HCT116 (cell line): Measurements from ENCODE around the gene HCN3. TPM values are rescaled to one million over a fixed set of nuclear protein-coding genes. Genes with fewer than 3 reads are reported as not detected.

ENCODE experiments used
- ATAC-seq: fragments of 200-7000 bp; cut with Tn5 transposase; 2 replicates; pipeline ENCODE4 v1.9.1; 2020; ENCODE audit warnings: mild to moderate bottlenecking, moderate library complexity
- BruUV-seq: library from RNA; stranded (reverse); fragments of 400-500 nt; replicated peaks from 2 replicates; lab custom pipeline; 2021; lab: Mats Ljungman, UMichigan
- CTCF ChIA-PET: fragments of 300-600 bp; sonication (Branson Sonifier 250); formaldehyde crosslinking; loops from one replicate; lab custom pipeline; 2021; ENCODE audit warnings: antibody characterized with exemption; lab: Charles Lee
- POLR2A ChIA-PET: fragments of 300-600, 350-600 bp; sonication (Branson Sonifier 250); formaldehyde crosslinking; loops from one replicate; lab custom pipeline; 2021; ENCODE audit warnings: antibody characterized with exemption; lab: Charles Lee
- RAD21 ChIA-PET, 2 experiments: fragments of 300-600 bp; sonication (Branson Sonifier 250); formaldehyde crosslinking; loops; one replicate each; lab custom pipeline; 2023; ENCODE audit warnings: low total read pairs in 2 of 2; ENCODE audit not compliant: uncharacterized antibody in 2 of 2, unreplicated experiment in 2 of 2, low non-redundant PET in 1 of 2; lab: Charles Lee
- DNase-seq: peaks from one replicate; pipeline ENCODE4 v3.0.0-alpha.2; 2010; ENCODE audit warnings: low read depth, low spot score
- H2AFZ ChIP-seq: fragments of 200-600 bp; shearing (Covaris generic), sonication (generic); 2 replicates; pipeline ENCODE4 v1.6.1; 2017; ENCODE audit warnings: low read depth, mixed run types, mixed read lengths, antibody characterized with exemption, low read length; ENCODE audit not compliant: poor library complexity, severe bottlenecking
- H3K27ac ChIP-seq: 2 replicates; pipeline ENCODE4 v1.5.1; 2012; ENCODE audit warnings: low read depth, low read length
- H3K27me3 ChIP-seq: fragments of 200-600 bp; sonication (generic); 2 replicates; pipeline ENCODE4 v1.6.1; 2016; ENCODE audit warnings: mixed run types, low read length, mixed read lengths; ENCODE audit not compliant: insufficient read depth
- H3K36me3 ChIP-seq, 2 experiments: fragments of 200-500 bp in 1 of 2; fragments of 200-600 bp in 1 of 2; sonication (Bioruptor generic) in 1 of 2; sonication (generic) in 1 of 2; 2 replicates each; pipeline versions ENCODE4 v1.5.1 to v1.6.1; 2014 to 2016; ENCODE audit warnings: low read length in 2 of 2, inconsistent platforms in 1 of 2, mixed read lengths in 1 of 2, mixed run types in 1 of 2; ENCODE audit not compliant: insufficient read depth in 2 of 2, control insufficient read depth in 1 of 2
- H3K4me1 ChIP-seq, 2 experiments: fragments of 200-600 bp in 1 of 2; sonication (generic) in 1 of 2; 2 replicates each; pipeline versions ENCODE4 v1.5.1 to v1.6.1; 2012 to 2017; ENCODE audit warnings: low read length in 2 of 2, inconsistent platforms in 1 of 2, mild to moderate bottlenecking in 1 of 2, mixed read lengths in 1 of 2, mixed run types in 1 of 2, moderate library complexity in 1 of 2; ENCODE audit not compliant: insufficient read depth in 2 of 2, control insufficient read depth in 1 of 2
- H3K4me2 ChIP-seq: fragments of 200-600 bp; sonication (generic); 2 replicates; pipeline ENCODE4 v1.6.1; 2017; ENCODE audit warnings: mixed run types, low read length, mixed read lengths
- H3K4me3 ChIP-seq, 2 experiments: fragments of 200-600 bp in 1 of 2; sonication (generic) in 1 of 2; replicated peaks in 1 of 2; 2 replicates each; pipeline ENCODE4 v1.5.1; 2011 to 2016; ENCODE audit warnings: low read length in 2 of 2, control low read depth in 1 of 2, low read depth in 1 of 2, mild to moderate bottlenecking in 1 of 2, mixed read lengths in 1 of 2, mixed run types in 1 of 2
- H3K79me2 ChIP-seq: fragments of 200-600 bp; sonication (generic); 2 replicates; pipeline ENCODE4 v1.6.1; 2017; ENCODE audit warnings: mild to moderate bottlenecking, mixed run types, low read length, moderate library complexity, mixed read lengths; ENCODE audit not compliant: insufficient read depth
- H3K9ac ChIP-seq: fragments of 200-600 bp; sonication (generic); 2 replicates; pipeline ENCODE4 v1.6.1; 2016; ENCODE audit warnings: low read length, mixed read lengths
- H3K9me2 ChIP-seq: fragments of 200-600 bp; sonication (generic), shearing (Covaris generic); 2 replicates; pipeline ENCODE4 v1.6.1; 2017; ENCODE audit warnings: mixed run types, mild to moderate bottlenecking, moderate library complexity; ENCODE audit not compliant: insufficient read depth
- H3K9me3 ChIP-seq, 2 experiments: fragments of 200-500 bp in 1 of 2; fragments of 200-600 bp in 1 of 2; sonication (Bioruptor generic) in 1 of 2; sonication (generic) in 1 of 2; 2 replicates each; pipeline ENCODE4 v1.6.1; 2014 to 2017; ENCODE audit warnings: low read length in 2 of 2, mixed read lengths in 2 of 2, inconsistent platforms in 1 of 2, low read depth in 1 of 2, mild to moderate bottlenecking in 1 of 2, mixed run types in 1 of 2, moderate library complexity in 1 of 2; ENCODE audit not compliant: control insufficient read depth in 1 of 2, insufficient read depth in 1 of 2
- H4K20me1 ChIP-seq: fragments of 200-600 bp; sonication (generic), shearing (Covaris generic); 2 replicates; pipeline ENCODE4 v1.6.1; 2017; ENCODE audit warnings: mixed run types, mild to moderate bottlenecking, moderate library complexity; ENCODE audit not compliant: insufficient read depth
- EGR1 ChIP-seq: IDR thresholded peaks from 2 replicates; pipeline ENCODE4 v1.6.1; 2012; ENCODE audit warnings: low read depth
- ELF1 ChIP-seq: IDR thresholded peaks from 2 replicates; pipeline ENCODE4 v1.6.1; 2012; ENCODE audit warnings: low read depth, borderline replicate concordance
- JUND ChIP-seq: IDR thresholded peaks from 2 replicates; pipeline ENCODE4 v1.6.1; 2012
- RAD21 ChIP-seq: IDR thresholded peaks from 2 replicates; pipeline ENCODE4 v1.6.1; 2012; ENCODE audit warnings: low read depth, mild to moderate bottlenecking
- SP1 ChIP-seq: IDR thresholded peaks from 2 replicates; pipeline ENCODE4 v1.6.1; 2012; ENCODE audit warnings: low read depth
- SRF ChIP-seq: IDR thresholded peaks from 2 replicates; pipeline ENCODE4 v1.6.1; 2012; ENCODE audit warnings: low read depth
- TCF7L2 ChIP-seq: IDR thresholded peaks from 2 replicates; pipeline ENCODE4 v1.7.0; 2011; ENCODE audit warnings: borderline replicate concordance, inconsistent platforms; ENCODE audit not compliant: insufficient read depth, insufficient read length; ENCODE audit errors: extremely low read depth
- YY1 ChIP-seq: IDR thresholded peaks from 2 replicates; pipeline ENCODE4 v1.6.1; 2011; ENCODE audit warnings: low read length, low read depth, moderate library complexity, mild to moderate bottlenecking; ENCODE audit not compliant: insufficient replicate concordance; ENCODE audit errors: extremely low read depth
- ZFX ChIP-seq: fragments of 450-650 bp; IDR thresholded peaks from 2 replicates; pipeline ENCODE4 v1.6.1; 2017
- ZNF274 ChIP-seq: fragments of 200-500 bp; sonication (Bioruptor generic); IDR thresholded peaks from 2 replicates; pipeline ENCODE4 v1.6.1; 2014; ENCODE audit warnings: mild to moderate bottlenecking, low read depth, low read length, inconsistent platforms
- intact Hi-C: fragments of 100-400 bp; cut with micrococcal nuclease; formaldehyde crosslinking; loops from 2 replicates; pipeline ENCODE4 v1.10.0; 2022
- total RNA-seq: library from RNA; stranded (reverse); gene quantifications from one replicate; pipeline ENCODE4 v1.2.1, GENCODE V29; 2021; ENCODE audit not compliant: unreplicated experiment
- TF ChIP-seq, protein P1 (sequence below): IDR thresholded peaks from 2 replicates; pipeline ENCODE4 v1.6.1; 2012; ENCODE audit warnings: low read depth

Gene HCN3
- total RNA-seq, 1 experiment from 2014 or later: 8.5 TPM

DNA sequence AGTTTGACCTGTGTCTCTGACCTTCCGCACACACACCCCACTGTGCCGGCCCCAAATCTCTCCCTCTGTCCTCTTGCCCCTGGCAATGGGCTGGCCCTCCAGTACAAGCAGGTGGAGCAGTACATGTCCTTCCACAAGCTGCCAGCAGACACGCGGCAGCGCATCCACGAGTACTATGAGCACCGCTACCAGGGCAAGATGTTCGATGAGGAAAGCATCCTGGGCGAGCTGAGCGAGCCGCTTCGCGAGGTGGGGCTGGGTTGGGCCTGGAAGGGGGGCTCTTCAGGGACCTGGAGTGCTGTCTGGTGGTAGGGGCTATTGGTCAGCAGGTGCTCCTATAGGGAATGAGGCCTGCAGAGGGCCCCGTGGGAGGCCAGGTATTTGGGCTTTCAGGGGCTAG, 7.8 kb downstream of the HCN3 start:
- intact Hi-C loops: no loop called here
- H3K9ac ChIP-seq: no peak overlapping the region
- H3K27me3 ChIP-seq: no peaks in the 10 kb centered on the region
- ChIA-PET POLR2A (no interaction called here), RAD21 (no interaction called here), CTCF (no interaction called here)
- no peaks in the 10 kb centered on the region for H3K36me3 ChIP-seq
- no TSS peak for BruUV-seq
- H3K4me3 ChIP-seq: no peak overlapping the region
- no peak overlapping the region for H3K27ac ChIP-seq
- no peaks in the 10 kb centered on the region for H3K4me1 ChIP-seq
- no peaks in the 10 kb centered on the region for H4K20me1 ChIP-seq
- H2AFZ ChIP-seq: no peak overlapping the region
- no peak overlapping the region for H3K4me2 ChIP-seq
- ATAC-seq (no peak), DNase-seq (no peak)
- H3K9me2 ChIP-seq: no peaks in the 10 kb centered on the region
- TF ChIP-seq ELF1 (no peak), RAD21 (no peak), ZFX (no peak), TCF7L2 (no peak), ZNF274 (no peak)
- TF ChIP-seq, protein P1, sequence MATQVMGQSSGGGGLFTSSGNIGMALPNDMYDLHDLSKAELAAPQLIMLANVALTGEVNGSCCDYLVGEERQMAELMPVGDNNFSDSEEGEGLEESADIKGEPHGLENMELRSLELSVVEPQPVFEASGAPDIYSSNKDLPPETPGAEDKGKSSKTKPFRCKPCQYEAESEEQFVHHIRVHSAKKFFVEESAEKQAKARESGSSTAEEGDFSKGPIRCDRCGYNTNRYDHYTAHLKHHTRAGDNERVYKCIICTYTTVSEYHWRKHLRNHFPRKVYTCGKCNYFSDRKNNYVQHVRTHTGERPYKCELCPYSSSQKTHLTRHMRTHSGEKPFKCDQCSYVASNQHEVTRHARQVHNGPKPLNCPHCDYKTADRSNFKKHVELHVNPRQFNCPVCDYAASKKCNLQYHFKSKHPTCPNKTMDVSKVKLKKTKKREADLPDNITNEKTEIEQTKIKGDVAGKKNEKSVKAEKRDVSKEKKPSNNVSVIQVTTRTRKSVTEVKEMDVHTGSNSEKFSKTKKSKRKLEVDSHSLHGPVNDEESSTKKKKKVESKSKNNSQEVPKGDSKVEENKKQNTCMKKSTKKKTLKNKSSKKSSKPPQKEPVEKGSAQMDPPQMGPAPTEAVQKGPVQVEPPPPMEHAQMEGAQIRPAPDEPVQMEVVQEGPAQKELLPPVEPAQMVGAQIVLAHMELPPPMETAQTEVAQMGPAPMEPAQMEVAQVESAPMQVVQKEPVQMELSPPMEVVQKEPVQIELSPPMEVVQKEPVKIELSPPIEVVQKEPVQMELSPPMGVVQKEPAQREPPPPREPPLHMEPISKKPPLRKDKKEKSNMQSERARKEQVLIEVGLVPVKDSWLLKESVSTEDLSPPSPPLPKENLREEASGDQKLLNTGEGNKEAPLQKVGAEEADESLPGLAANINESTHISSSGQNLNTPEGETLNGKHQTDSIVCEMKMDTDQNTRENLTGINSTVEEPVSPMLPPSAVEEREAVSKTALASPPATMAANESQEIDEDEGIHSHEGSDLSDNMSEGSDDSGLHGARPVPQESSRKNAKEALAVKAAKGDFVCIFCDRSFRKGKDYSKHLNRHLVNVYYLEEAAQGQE: no peak
- no peaks in the 10 kb centered on the region for H3K9me3 ChIP-seq
- H3K79me2 ChIP-seq: no peaks in the 10 kb centered on the region

DNA sequence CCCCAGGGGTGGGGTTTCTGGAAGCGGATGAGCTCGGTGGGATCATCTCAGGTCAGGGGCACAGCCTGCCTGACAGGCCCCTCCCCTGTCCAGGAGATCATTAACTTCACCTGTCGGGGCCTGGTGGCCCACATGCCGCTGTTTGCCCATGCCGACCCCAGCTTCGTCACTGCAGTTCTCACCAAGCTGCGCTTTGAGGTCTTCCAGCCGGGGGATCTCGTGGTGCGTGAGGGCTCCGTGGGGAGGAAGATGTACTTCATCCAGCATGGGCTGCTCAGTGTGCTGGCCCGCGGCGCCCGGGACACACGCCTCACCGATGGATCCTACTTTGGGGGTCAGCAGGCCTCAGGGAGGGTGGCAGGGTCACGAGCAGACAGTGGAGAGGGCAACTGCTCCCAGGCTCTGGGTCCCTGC, 8.4 kb downstream of the HCN3 start:
- no peak for DNase-seq
- H3K4me3 ChIP-seq: no peak overlapping the region
- ATAC-seq: no peak
- no peak overlapping the region for H3K9ac ChIP-seq
- BruUV-seq: no TSS peak
- H3K4me2 ChIP-seq: no peak overlapping the region
- no peak overlapping the region for H2AFZ ChIP-seq
- CTCF ChIA-PET: no interaction called here
- H3K27ac ChIP-seq: no peak overlapping the region
- RAD21 ChIA-PET: interaction anchor here in 1 of 2 experiments (0.8 kb wide), 1 partner anchor 9 kb away, joined by 3 read pairs; the partner anchor contains the start of gene HCN3
- H3K4me1 ChIP-seq: no peaks in the 10 kb centered on the region
- H3K27me3 ChIP-seq: no peaks in the 10 kb centered on the region
- H3K36me3 ChIP-seq: no peaks in the 10 kb centered on the region
- H4K20me1 ChIP-seq: no peaks in the 10 kb centered on the region
- H3K79me2 ChIP-seq: no peaks in the 10 kb centered on the region
- intact Hi-C loops: no loop called here
- POLR2A ChIA-PET: no interaction called here
- no peaks in the 10 kb centered on the region for H3K9me3 ChIP-seq
- no peaks in the 10 kb centered on the region for H3K9me2 ChIP-seq
- no peak for TF ChIP-seq JUND
- TF ChIP-seq SP1: no peak
- no peak for TF ChIP-seq TCF7L2
- TF ChIP-seq, protein P1: no peak
- no peak for TF ChIP-seq YY1
- TF ChIP-seq RAD21: no peak
- TF ChIP-seq SRF: no peak
- no peak for TF ChIP-seq EGR1
